Sigmoid colon (tissue), 7 donors: ENCODE measurements around the gene HBA1. TPM values are rescaled to one million over a fixed set of nuclear protein-coding genes. Genes with fewer than 3 reads are reported as not detected.
A peak's percentile ranks its signal among the peaks of the same experiment; 100 is the strongest.
"Not testable (repeated sequence)": the region's sequence is repeated elsewhere in the genome, so short reads cannot be mapped to it uniquely, and the experiment has no call there.

Experiments used
- DNase-seq: peaks from one replicate; pipeline ENCODE4 v3.0.0-alpha.2; 2019
- H3K27ac ChIP-seq, 4 donors: fragments of 200-600 bp; sonication (generic); one replicate each; pipeline ENCODE4 v1.5.1; 2016 to 2019; ENCODE audit warnings: mild to moderate bottlenecking in 1 of 4
- H3K27me3 ChIP-seq, 3 donors: fragments of 200-600 bp; sonication (generic); one replicate each; pipeline ENCODE4 v1.5.1; 2019; ENCODE audit warnings: mild to moderate bottlenecking in 1 of 3
- H3K36me3 ChIP-seq, 4 donors: fragments of 200-600 bp; sonication (generic); one replicate each; pipeline ENCODE4 v1.5.1; 2016 to 2019
- H3K4me1 ChIP-seq, 4 donors: fragments of 200-600 bp; sonication (generic); one replicate each; pipeline ENCODE4 v1.5.1; 2017 to 2019
- H3K4me3 ChIP-seq, 4 donors: fragments of 200-600 bp; sonication (generic); one replicate each; pipeline ENCODE4 v1.5.1; 2017 to 2019; ENCODE audit warnings: mild to moderate bottlenecking in 2 of 4, moderate library complexity in 1 of 4
- H3K9me3 ChIP-seq, 4 donors: fragments of 200-600 bp in 3 of 4; sonication (generic) in 3 of 4; one replicate each; pipeline versions ENCODE4 v1.5.1 to v1.6.1; 2013 to 2019
- CTCF ChIP-seq, 4 experiments: fragments of 450-650 bp in 3 of 4; fragments of 200-600 bp in 1 of 4; IDR thresholded peaks; one replicate each; pipeline ENCODE4 v1.5.1; 2016 to 2019; ENCODE audit warnings: antibody characterized with exemption in 4 of 4, mild to moderate bottlenecking in 3 of 4, moderate library complexity in 2 of 4
- EP300 ChIP-seq, 4 donors: sonication (generic); formaldehyde crosslinking; IDR thresholded peaks; one replicate each; pipeline ENCODE4 v1.6.1; 2017; ENCODE audit warnings: antibody characterized with exemption in 4 of 4
- POLR2A ChIP-seq, 2 donors: fragments of 450-650 bp; IDR thresholded peaks; one replicate each; pipeline ENCODE4 v1.6.1; 2016; ENCODE audit warnings: antibody characterized with exemption in 2 of 2, mild to moderate bottlenecking in 2 of 2, moderate library complexity in 2 of 2
- POLR2AphosphoS5 ChIP-seq, 4 donors: sonication (generic); formaldehyde crosslinking; IDR thresholded peaks; one replicate each; pipeline ENCODE4 v1.6.1; 2017; ENCODE audit warnings: antibody characterized with exemption in 4 of 4
- WGBS, 2 donors: extraction: QIAGEN DNeasy Blood & Tissue Kit; methylation state at CpG; one replicate each; pipeline ENCODE4 v1.1.7; 2013; 5-methylcytosine and 5-hydroxymethylcytosine counted together
- intact Hi-C: fragments of 100-400 bp; cut with DNase I; formaldehyde crosslinking; loops from one replicate; pipeline ENCODE4 v1.15.1; 2023
- polyA plus RNA-seq, 3 donors: library from polyadenylated mRNA; stranded (reverse); fragments of 200-250 nt; gene quantifications; one replicate each; pipeline ENCODE4 v1.2.3, GENCODE V29; 2013
- total RNA-seq, 4 donors: library from RNA; depleted of rRNA; stranded (reverse); fragments of >200 nt; gene quantifications; one replicate each; pipeline ENCODE4 v1.1.0, GENCODE V29; 2016
- donor health status: healthy with polysubstance abuse.
- donor health status: Bipolar disorder and iron deficiency.
- donor health status: healthy.

HBA1 gene
- total and polyA plus RNA-seq, 7 donors, result 1.7 to 4.1 TPM; not detected in 5

- no peak for DNase-seq
- Histone ChIP-seq H3K4me1 (peaks cover 0 to 19% (median 17%) of the 10 kb centered on the region in 4 donors), H3K27me3 (peaks cover 40 to 73% (median 69%) of the 10 kb centered on the region in 3 donors)
These were observed 8.1 kb upstream of the HBA1 start for GRCh38 chr16:168424-168823.

GRCh38 chr16:169014-169413 is 7.5 kb upstream of the HBA1 start:
- no peak overlapping the region for H3K4me3 ChIP-seq
- 14 to 33% methylated on average over 3 of the region's 3 CpGs for WGBS, 2 donors
- DNase-seq, result no peak
- H3K27me3 ChIP-seq, result peaks cover 40 to 77% (median 69%) of the 10 kb centered on the region in 3 donors
- no peak overlapping the region for H3K27ac ChIP-seq
- intact Hi-C loops, result no loop called here
- no peak for TF ChIP-seq POLR2A (IDR thresholded peaks at IDR 0.05)
- no peaks in the 10 kb centered on the region for H3K9me3 ChIP-seq
- peaks cover 0 to 19% (median 17%) of the 10 kb centered on the region in 4 donors for H3K4me1 ChIP-seq
- no peaks in the 10 kb centered on the region for H3K36me3 ChIP-seq

More at GRCh38 chr16:168424-168823, 8.1 kb upstream of the HBA1 start:
- Histone ChIP-seq H3K4me3 (no peak overlapping the region), H3K27ac (no peak overlapping the region), H3K36me3 (no peaks in the 10 kb centered on the region), H3K9me3 (no peaks in the 10 kb centered on the region)
- TF ChIP-seq POLR2AphosphoS5 (IDR thresholded peaks at IDR 0.05) (no peak), EP300 (IDR thresholded peaks at IDR 0.05) (no peak), CTCF (IDR thresholded peaks at IDR 0.05) (no peak), POLR2A (IDR thresholded peaks at IDR 0.05) (no peak)
- WGBS, 2 donors, result 46 to 67% methylated on average over 6 of the region's 6 CpGs
- intact Hi-C loops, result no loop called here

GRCh38 chr16:170088-170507 is 6.4 kb upstream of the HBA1 start:
- intact Hi-C loops, H3K9me3 ChIP-seq, H3K4me3 ChIP-seq, H3K27ac ChIP-seq, H3K36me3 ChIP-seq: not testable (repeated sequence)
- Histone ChIP-seq H3K4me1 (peaks cover 0 to 17% (median 15%) of the 10 kb centered on the region in 4 donors), H3K27me3 (peaks cover 43 to 84% (median 73%) of the 10 kb centered on the region in 3 donors)
- DNase-seq, result peak; percentile 73
- WGBS, 2 donors, result 6 to 7% methylated on average over 5 of the region's 5 CpGs

GRCh38 chr16:170788-171187 is 5.7 kb upstream of the HBA1 start:
- Histone ChIP-seq H3K27ac (no peak overlapping the region), H3K4me3 (no peak overlapping the region), H3K4me1 (peaks cover 0 to 10% (median 8%) of the 10 kb centered on the region in 4 donors), H3K9me3 (no peaks in the 10 kb centered on the region), H3K36me3 (no peaks in the 10 kb centered on the region), H3K27me3 (peaks cover 41 to 84% (median 72%) of the 10 kb centered on the region in 3 donors)
- DNase-seq, result no peak
- TF ChIP-seq CTCF (IDR thresholded peaks at IDR 0.05), result no peak
- no peak for TF ChIP-seq EP300 (IDR thresholded peaks at IDR 0.05)
- no peak for TF ChIP-seq POLR2AphosphoS5 (IDR thresholded peaks at IDR 0.05)
- TF ChIP-seq POLR2A (IDR thresholded peaks at IDR 0.05), result no peak
- WGBS, 2 donors, result 44 to 52% methylated on average over 1 of the region's 1 CpG
- intact Hi-C loops, result no loop called here

GRCh38 chr16:172374-172941 is 4.0 kb upstream of the HBA1 start, which contains the start of gene HBA2:
Gene HBA2 (plus strand): TSS chr16:172876. CDS start chr16:172913, 37 bp downstream.
- DNase-seq, H3K4me3 ChIP-seq, H3K9me3 ChIP-seq, intact Hi-C loops, H3K36me3 ChIP-seq, H3K4me1 ChIP-seq, H3K27ac ChIP-seq: not testable (repeated sequence)
- peaks cover 29 to 76% (median 61%) of the 10 kb centered on the region in 3 donors for H3K27me3 ChIP-seq
- no CpG with 5 or more reads among the region's 74 CpGs for WGBS, 2 donors

- DNase-seq, H3K4me3 ChIP-seq, H3K4me1 ChIP-seq, H3K36me3 ChIP-seq, intact Hi-C loops, H3K9me3 ChIP-seq, H3K27ac ChIP-seq: not testable (repeated sequence)
- H3K27me3 ChIP-seq, result peaks cover 30 to 76% (median 62%) of the 10 kb centered on the region in 3 donors
- WGBS, 2 donors, result 11 to 13% methylated on average over 31 of the region's 44 CpGs
These were observed 3.1 kb upstream of the HBA1 start for GRCh38 chr16:173211-173854.

- peaks cover 37 to 76% (median 62%) of the 10 kb centered on the region in 3 donors for H3K27me3 ChIP-seq
These were observed 2.3 kb upstream of the HBA1 start for GRCh38 chr16:173928-174769.

More at GRCh38 chr16:173928-174769, 2.3 kb upstream of the HBA1 start:
- H3K9me3 ChIP-seq, H3K36me3 ChIP-seq, H3K4me3 ChIP-seq, H3K4me1 ChIP-seq, DNase-seq, H3K27ac ChIP-seq, intact Hi-C loops: not testable (repeated sequence)
- WGBS, 2 donors, result 18 to 19% methylated on average over 9 of the region's 13 CpGs
